Ovary (tissue), 3 donors: Measurements from ENCODE around the gene L3MBTL1.

ENCODE experiments used
- EP300 ChIP-seq: sonication (generic); formaldehyde crosslinking; IDR thresholded peaks from one replicate; pipeline ENCODE4 v1.6.1; 2017; ENCODE audit warnings: antibody characterized with exemption
- POLR2A ChIP-seq: fragments of 450-650 bp; IDR thresholded peaks from one replicate; pipeline ENCODE4 v1.6.1; 2017; ENCODE audit warnings: antibody characterized with exemption, mild to moderate bottlenecking, moderate library complexity
- TF ChIP-seq, protein P1 (sequence below), 3 donors: fragments of 450-650 bp in 2 of 3; fragments of 200-600 bp in 1 of 3; IDR thresholded peaks; one replicate each; pipeline versions ENCODE4 v1.5.1 to v1.8.0; 2016 to 2022; ENCODE audit warnings: antibody characterized with exemption in 3 of 3, mild to moderate bottlenecking in 1 of 3
- donor health status: DM: no; HTN: no; CAD: no.

DNA sequence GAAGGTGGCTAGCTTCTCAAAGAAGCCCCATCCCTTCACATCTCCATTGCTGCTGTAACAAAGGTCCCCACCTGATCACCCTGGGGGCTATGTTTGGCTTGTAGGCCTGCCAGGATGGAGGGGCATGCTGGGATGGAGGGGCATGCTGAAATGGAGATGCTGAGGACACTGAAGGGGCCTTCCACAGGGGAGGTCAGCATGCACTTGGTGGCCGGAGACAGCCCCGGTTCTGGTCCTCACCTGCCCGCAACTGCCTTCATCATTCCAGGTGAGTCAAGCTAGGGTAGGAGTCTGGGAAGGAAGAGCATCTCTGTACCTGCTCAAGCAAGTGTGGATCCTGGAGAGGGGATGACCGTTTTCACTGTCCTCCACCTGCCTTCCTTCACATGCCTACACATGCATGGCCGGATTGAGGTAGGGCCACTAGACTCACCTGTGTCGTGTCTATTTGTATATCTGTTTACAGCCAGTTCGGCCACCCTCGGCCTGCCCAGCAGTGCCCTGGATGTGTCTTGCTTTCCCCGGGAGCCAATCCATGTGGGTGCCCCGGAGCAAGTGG is 6.0 kb downstream of the L3MBTL1 start:
- TF ChIP-seq, protein P1, sequence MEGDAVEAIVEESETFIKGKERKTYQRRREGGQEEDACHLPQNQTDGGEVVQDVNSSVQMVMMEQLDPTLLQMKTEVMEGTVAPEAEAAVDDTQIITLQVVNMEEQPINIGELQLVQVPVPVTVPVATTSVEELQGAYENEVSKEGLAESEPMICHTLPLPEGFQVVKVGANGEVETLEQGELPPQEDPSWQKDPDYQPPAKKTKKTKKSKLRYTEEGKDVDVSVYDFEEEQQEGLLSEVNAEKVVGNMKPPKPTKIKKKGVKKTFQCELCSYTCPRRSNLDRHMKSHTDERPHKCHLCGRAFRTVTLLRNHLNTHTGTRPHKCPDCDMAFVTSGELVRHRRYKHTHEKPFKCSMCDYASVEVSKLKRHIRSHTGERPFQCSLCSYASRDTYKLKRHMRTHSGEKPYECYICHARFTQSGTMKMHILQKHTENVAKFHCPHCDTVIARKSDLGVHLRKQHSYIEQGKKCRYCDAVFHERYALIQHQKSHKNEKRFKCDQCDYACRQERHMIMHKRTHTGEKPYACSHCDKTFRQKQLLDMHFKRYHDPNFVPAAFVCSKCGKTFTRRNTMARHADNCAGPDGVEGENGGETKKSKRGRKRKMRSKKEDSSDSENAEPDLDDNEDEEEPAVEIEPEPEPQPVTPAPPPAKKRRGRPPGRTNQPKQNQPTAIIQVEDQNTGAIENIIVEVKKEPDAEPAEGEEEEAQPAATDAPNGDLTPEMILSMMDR (IDR thresholded peaks at IDR 0.05) = no peak
- TF ChIP-seq POLR2A = peak; percentile 11
- no peak for TF ChIP-seq EP300
